Nephron (organoid): ENCODE measurements around the gene ALDH3B2.

ENCODE experiments used
- H3K27ac Mint-ChIP-seq, 3 experiments: 2 replicates each; pipeline ENCODE4 v1.8.0; 2020; ENCODE audit warnings: mixed read lengths in 3 of 3, mild to moderate bottlenecking in 2 of 3, moderate library complexity in 1 of 3
- H3K27me3 Mint-ChIP-seq: 2 replicates; pipeline ENCODE4 v1.8.0; 2021; ENCODE audit warnings: low read depth, mild to moderate bottlenecking, moderate library complexity, mixed read lengths
- H3K36me3 Mint-ChIP-seq: 2 replicates; pipeline ENCODE4 v1.8.0; 2020; ENCODE audit warnings: low read depth, mixed read lengths
- H3K4me1 Mint-ChIP-seq: 2 replicates; pipeline ENCODE4 v1.8.0; 2020; ENCODE audit warnings: mixed read lengths
- H3K4me3 Mint-ChIP-seq, 3 experiments: 2 replicates each; pipeline ENCODE4 v1.8.0; 2020; ENCODE audit warnings: mild to moderate bottlenecking in 3 of 3, mixed read lengths in 3 of 3, moderate library complexity in 2 of 3
- H3K9me3 Mint-ChIP-seq: 2 replicates; pipeline ENCODE4 v1.8.0; 2020; ENCODE audit warnings: mixed read lengths
- CTCF ChIP-seq, 3 experiments: fragments of 200-600 bp; sonication (generic); IDR thresholded peaks; one replicate each; pipeline ENCODE4 v1.5.0; 2021; ENCODE audit warnings: antibody characterized with exemption in 3 of 3; ENCODE audit not compliant: unreplicated experiment in 3 of 3

ALDH3B2 gene

DNA sequence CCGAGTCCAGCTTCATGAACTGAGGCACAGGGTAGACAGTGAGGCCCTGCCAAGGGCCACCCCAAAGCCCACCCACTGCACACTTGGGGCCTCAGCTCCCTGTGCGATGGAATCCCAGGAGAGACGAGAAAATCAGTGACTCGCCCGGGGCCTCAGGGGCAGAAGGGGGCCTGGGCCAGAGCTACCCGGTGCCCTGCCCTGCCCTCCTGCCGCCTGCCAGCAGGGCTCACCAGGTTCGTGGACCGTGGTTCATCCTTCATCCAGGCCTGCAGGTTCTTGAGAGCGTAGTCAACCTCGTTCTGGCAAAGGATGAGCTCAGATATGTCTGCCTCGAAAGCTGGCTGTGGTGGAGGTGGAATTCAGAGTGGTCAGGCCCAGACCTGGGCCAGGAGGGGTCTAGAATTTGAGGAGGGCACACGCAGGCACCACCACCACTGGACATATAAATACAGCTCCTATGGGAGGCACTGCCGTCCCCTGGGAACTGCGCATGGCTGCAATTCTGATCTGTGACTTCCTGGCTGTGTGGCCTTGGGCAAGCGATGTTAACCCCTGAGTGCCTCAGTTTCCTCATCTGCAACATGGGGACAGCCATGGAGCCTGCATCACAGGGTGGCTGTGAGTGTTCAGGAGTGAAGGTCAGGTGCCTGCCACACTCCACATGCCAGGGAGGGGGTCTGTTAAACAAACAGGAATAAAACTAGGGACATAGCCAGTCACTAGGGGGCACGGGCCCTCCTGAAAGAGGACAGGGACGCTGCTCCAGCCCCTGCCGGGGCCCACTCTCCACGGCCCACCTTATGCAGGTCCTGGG is 7.5 kb downstream of the ALDH3B2 start:
- no peak for TF ChIP-seq CTCF (IDR thresholded peaks at IDR 0.05; ENCODE audit: unreplicated experiment in 3 of 3)
- no peaks in the 10 kb centered on the region for H3K4me1 Mint-ChIP-seq
- no peak overlapping the region for H3K4me3 Mint-ChIP-seq
- H3K36me3 Mint-ChIP-seq = no peaks in the 10 kb centered on the region
- peaks cover 6% of the 10 kb centered on the region for H3K27me3 Mint-ChIP-seq
- H3K27ac Mint-ChIP-seq = no peak overlapping the region
- H3K9me3 Mint-ChIP-seq = no peaks in the 10 kb centered on the region

DNA sequence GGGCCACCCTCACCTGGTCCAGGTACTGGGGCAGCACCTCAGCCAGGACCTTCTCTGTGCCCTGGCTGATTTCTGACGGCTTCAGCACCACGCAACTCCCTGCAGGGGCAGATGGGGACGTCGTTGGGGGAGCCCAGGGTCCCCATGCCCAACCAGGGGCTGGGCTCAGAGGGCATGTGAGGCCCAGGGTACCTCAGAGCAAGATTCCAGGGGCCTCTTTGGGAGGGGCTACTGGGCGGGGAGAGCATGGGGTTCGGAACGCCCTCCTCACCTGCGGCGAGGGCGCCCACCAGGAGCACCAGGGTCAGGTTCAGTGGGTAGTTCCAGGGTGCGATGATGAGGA is 8.1 kb downstream of the ALDH3B2 start:
- Mint-ChIP-seq H3K27ac (no peak overlapping the region), H3K36me3 (no peaks in the 10 kb centered on the region), H3K4me3 (no peak overlapping the region), H3K4me1 (no peaks in the 10 kb centered on the region), H3K27me3 (peaks cover 6% of the 10 kb centered on the region), H3K9me3 (no peaks in the 10 kb centered on the region)
- no peak for TF ChIP-seq CTCF (IDR thresholded peaks at IDR 0.05; ENCODE audit: unreplicated experiment in 3 of 3)

DNA sequence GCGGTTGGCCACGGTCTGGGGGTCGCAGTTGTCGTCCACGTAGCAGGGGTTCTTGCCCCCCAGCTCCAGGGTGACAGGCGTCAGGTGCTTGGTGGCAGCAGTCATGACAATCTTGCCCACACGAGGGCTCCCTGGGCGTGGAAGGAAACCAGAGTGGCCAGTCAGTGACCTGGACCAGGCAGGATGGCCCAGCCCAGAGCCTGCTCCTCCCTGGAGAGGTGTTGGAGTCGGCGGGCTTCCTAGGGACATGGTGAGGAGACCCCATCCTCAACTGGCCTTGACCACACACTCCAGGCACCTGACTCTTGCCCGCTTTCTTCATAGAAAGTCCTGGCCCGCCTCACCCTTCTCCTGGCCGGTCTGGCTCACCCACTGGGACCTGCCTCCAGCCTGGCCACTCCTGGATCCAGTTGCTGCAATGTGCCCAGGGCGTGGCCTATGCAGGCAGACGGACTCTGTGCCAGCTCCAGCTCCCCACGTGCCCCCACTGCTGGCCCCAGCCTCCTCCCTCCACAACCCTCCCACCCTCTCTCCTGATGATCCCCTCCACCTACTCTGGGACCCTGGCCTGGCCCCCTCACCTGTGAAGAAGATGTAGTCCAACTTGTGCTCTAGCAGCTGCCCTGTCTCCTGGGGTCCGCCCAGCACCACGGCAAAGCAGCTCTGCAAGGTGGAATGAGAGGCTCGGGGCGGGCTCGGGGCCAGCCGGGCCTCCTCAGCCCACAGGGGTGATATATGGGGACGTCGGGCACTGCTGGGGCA is 8.7 kb downstream of the ALDH3B2 start:
- no peaks in the 10 kb centered on the region for H3K4me1 Mint-ChIP-seq
- H3K4me3 Mint-ChIP-seq = no peak overlapping the region
- peaks cover 6% of the 10 kb centered on the region for H3K27me3 Mint-ChIP-seq
- no peaks in the 10 kb centered on the region for H3K9me3 Mint-ChIP-seq
- H3K36me3 Mint-ChIP-seq = no peaks in the 10 kb centered on the region
- TF ChIP-seq CTCF (IDR thresholded peaks at IDR 0.05; ENCODE audit: unreplicated experiment in 3 of 3) = no peak
- H3K27ac Mint-ChIP-seq = no peak overlapping the region

DNA sequence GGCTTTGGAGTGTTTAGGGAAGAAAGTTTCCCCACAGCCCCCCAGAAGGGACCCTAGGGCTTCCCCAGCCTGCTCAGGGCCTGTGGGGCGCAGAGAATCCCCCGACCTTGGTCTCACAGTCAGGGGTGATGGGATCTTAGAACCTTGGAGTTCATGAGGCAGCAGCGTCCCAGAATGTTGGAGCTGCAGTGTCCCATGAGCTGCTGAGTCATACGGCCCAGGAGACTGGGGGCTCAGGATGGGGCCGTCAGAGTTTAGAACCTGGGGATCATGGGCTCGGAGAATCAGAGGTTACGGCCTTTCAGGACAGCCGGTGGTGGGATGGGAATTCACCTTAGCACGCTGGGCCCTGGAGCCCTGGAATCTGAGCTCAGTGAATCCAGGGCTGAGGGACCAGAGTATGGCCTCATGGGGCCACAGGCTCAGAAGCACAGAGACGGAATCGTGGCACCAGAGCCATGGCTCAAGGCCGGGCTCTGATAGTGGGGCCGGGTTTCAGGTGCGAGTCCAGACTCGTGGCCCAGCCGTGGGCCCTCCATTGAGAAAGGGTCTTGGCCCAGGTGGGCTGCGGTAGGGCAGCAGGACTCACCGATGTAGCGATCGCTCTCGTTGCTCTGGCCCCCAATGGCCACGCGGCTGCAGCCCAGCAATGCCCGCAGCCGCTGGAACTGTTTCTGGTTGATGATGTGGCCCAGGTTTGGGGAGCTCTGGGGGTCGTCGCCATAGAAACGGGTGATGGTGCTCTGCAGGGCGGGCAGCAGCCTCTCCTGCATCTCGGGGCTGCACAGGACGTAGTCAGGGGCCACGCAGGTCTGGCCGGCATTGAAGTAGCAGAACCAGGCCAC is 9.5 kb downstream of the ALDH3B2 start:
- no peaks in the 10 kb centered on the region for H3K36me3 Mint-ChIP-seq
- H3K27ac Mint-ChIP-seq = no peak overlapping the region
- no peaks in the 10 kb centered on the region for H3K4me1 Mint-ChIP-seq
- no peak overlapping the region for H3K4me3 Mint-ChIP-seq
- H3K27me3 Mint-ChIP-seq = peaks cover 6% of the 10 kb centered on the region
- no peak for TF ChIP-seq CTCF (IDR thresholded peaks at IDR 0.05; ENCODE audit: unreplicated experiment in 3 of 3)
- H3K9me3 Mint-ChIP-seq = no peaks in the 10 kb centered on the region

DNA sequence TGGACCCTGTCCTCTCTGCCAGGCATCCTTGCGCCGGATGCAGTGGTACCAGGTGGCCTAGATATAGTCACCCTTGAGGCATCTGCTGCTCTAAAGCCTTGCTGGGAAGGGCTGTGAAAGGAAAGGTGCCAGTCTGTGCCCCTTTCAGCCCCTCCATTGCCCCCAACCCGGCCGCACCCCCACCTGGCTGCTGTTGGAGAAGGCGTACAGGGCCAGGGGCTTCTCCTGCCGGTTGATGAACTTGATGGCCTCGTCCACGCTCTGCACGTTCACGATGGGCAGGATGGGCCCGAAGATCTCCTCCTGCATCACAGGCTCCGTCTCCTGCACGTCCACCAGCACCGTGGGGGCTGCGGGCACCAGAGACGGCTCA is 10.2 kb downstream of the ALDH3B2 start:
- no peak for TF ChIP-seq CTCF (IDR thresholded peaks at IDR 0.05; ENCODE audit: unreplicated experiment in 3 of 3)
- Mint-ChIP-seq H3K27me3 (peaks cover 6% of the 10 kb centered on the region), H3K4me1 (no peaks in the 10 kb centered on the region), H3K27ac (no peak overlapping the region), H3K4me3 (no peak overlapping the region), H3K9me3 (no peaks in the 10 kb centered on the region), H3K36me3 (no peaks in the 10 kb centered on the region)
